Central memory CD8-positive, alpha-beta T cell (primary cell): ENCODE data around the gene EGFL8.
"Not testable (repeated sequence)": the region's sequence is repeated elsewhere in the genome, so short reads cannot be mapped to it uniquely, and the experiment has no call there.

Experiments
- ATAC-seq: fragments of 150-1000 bp; cut with Tn5 transposase; replicated peaks from 2 replicates; pipeline ENCODE4 v1.10.0; 2022; ENCODE audit warnings: mild to moderate bottlenecking, moderate FRiP score, moderate number of reproducible peaks; ENCODE audit not compliant: poor library complexity, severe bottlenecking; ENCODE audit errors: extremely low read depth
- DNase-seq, 2 donors: peaks; one replicate each; pipeline ENCODE4 v3.0.0; 2021; ENCODE audit warnings: low spot score in 2 of 2
- H3K27ac Mint-ChIP-seq: one replicate; pipeline ENCODE4 v1.8.0; 2022; ENCODE audit warnings: low read depth, mild to moderate bottlenecking, moderate library complexity, mixed read lengths
- H3K27me3 Mint-ChIP-seq: one replicate; pipeline ENCODE4 v1.8.0; 2022; ENCODE audit warnings: mixed read lengths
- H3K36me3 Mint-ChIP-seq: one replicate; pipeline ENCODE4 v1.8.0; 2022; ENCODE audit warnings: mild to moderate bottlenecking, moderate library complexity, mixed read lengths; ENCODE audit not compliant: insufficient read depth
- H3K4me1 Mint-ChIP-seq: one replicate; pipeline ENCODE4 v1.8.0; 2022; ENCODE audit warnings: mixed read lengths
- H3K4me3 Mint-ChIP-seq: one replicate; pipeline ENCODE4 v1.8.0; 2022; ENCODE audit warnings: mild to moderate bottlenecking, moderate library complexity, mixed read lengths
- H3K9me3 Mint-ChIP-seq: one replicate; pipeline ENCODE4 v1.8.0; 2022; ENCODE audit warnings: mixed read lengths

Gene EGFL8

DNA sequence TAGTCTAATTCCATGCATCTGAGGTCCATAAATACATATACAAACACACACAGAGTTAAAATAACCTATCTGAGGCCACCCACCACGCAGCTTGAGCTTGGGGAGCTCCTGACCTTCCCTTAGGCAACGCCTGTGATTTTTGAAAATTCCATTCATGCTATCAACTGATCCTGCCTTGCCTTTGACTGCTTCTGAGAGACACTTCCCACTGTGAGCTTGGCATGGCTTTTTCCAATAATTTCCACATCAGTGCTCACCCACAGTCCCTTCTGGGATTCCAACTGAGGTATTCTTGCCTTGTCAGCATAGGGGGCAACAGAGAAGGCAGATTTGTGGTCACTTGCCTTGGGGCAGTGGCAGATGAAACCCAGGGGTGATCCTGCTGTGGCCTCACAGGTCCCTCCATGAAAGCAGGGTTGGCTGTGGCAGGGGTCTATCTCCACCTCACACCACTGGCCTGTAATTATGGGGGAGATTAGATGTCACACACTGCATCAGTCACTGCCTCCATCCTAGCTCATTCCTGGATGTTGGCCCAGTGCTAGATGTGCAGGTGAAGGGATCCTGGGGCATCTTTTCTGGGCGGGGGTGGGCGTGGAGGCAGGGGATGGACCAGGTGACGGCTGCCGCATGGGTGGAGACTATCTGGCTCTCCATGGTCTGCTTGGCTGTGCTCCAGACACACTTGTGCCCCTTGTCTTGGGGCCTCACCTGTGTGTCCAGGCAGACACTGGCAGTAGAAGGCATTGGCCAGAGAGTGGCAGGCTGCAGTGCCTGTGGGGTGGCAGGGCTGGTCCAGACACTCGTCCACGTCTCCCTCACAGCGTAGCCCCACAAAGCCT, 39.3 kb downstream of the EGFL8 start:
- Mint-ChIP-seq H3K27me3 (no peaks in the 10 kb centered on the region), H3K4me1 (no peaks in the 10 kb centered on the region), H3K36me3 (no peaks in the 10 kb centered on the region), H3K9me3 (no peaks in the 10 kb centered on the region), H3K27ac (no peak overlapping the region), H3K4me3 (no peak overlapping the region)
- DNase-seq = no peak
- no peak for ATAC-seq

DNA sequence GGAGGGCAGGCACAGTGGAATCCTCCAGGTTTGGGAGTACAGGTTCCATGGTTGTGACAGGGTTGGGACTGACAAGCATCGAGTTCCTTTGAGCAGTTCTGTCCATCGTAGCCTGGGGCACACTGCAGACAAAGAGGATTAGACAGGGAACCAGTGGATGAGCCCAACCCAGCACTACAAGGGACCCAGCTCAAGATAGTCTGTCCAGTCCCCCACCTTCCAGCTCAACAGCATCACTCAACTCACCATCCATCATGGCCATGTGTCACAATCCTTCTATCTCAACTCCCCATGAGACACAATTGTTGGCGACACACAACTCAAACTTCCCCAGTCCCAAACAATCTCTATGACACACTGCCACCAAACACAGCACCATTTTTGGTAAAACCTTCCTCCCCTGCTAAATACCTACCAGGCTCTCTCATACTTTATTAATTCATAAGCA, 39.9 kb downstream of the EGFL8 start:
- DNase-seq = no peak
- Mint-ChIP-seq H3K4me1 (no peaks in the 10 kb centered on the region), H3K27ac (no peak overlapping the region), H3K4me3 (no peak overlapping the region), H3K27me3 (no peaks in the 10 kb centered on the region), H3K9me3 (no peaks in the 10 kb centered on the region), H3K36me3 (no peaks in the 10 kb centered on the region)
- ATAC-seq = no peak

DNA sequence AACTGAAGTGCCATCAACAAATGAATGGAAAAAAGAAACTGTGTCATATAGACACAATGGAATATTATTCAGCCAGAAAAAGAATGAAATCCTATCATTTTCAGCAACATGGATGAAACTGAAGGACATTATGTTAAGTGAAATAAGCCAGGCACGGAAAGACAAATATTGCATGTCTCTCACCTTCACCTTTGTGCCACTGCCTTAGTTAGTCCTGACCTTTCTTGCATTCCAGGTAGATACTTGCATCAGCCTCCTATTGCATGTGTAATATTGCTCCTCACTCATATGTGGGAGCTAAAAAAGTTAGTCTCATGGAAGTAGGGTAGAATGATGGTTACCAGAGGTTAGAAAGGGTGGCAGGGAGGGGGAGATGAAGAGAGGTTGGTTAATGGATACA, 44.6 kb downstream of the EGFL8 start:
- Mint-ChIP-seq H3K27me3 (no peaks in the 10 kb centered on the region), H3K4me1 (no peaks in the 10 kb centered on the region), H3K36me3 (peaks cover 2% of the 10 kb centered on the region), H3K27ac (no peak overlapping the region), H3K9me3 (no peaks in the 10 kb centered on the region), H3K4me3 (no peak overlapping the region)
- DNase-seq = no peak
- no peak for ATAC-seq

DNA sequence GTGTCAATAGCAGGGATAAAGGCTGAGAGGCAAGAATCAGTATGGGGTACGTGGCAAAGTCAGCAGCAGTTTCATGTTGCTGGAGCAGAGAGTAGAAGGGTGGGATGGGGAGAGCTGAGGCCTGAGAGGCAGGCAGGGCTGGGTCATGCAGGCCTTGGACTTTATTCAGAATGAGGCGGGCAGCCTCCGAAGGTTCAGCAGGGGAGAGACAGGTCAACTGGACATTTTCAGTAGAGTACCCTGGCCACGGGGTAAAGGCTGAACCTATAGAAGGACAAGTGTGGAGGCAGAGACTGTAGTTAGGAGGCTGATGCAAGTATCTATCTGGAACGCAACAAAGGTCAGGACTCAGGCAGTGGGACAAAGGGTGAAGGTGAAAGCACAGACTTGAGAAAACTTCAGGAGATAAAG, 45.8 kb downstream of the EGFL8 start:
- peaks cover 2% of the 10 kb centered on the region for H3K36me3 Mint-ChIP-seq
- H3K4me3 Mint-ChIP-seq = no peak overlapping the region

DNA sequence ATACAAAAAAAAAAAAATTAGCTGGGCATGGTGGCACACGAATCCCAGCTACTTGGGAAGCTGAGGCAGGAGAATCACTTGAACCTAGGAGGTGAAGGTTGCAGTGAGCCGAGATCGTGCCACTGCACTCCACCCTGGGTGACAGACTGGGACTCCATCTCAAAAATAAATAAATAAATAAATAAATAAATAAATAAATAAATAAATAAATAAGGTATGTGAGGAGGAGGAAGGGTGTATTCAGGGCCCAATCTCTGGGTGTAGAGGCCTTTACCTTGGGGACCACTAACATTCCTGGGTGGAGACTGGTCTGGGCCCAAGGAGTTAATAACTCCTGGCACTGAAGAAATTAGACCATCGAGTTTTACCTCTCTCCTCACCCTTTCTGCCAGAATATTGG, 47.0 kb downstream of the EGFL8 start:
- H3K27me3 Mint-ChIP-seq, H3K4me1 Mint-ChIP-seq, H3K9me3 Mint-ChIP-seq, DNase-seq, H3K36me3 Mint-ChIP-seq, H3K27ac Mint-ChIP-seq, ATAC-seq, H3K4me3 Mint-ChIP-seq: not testable (repeated sequence)

More for the DNA sequence above, 45.8 kb downstream of the EGFL8 start:
- ATAC-seq = no peak
- H3K27me3 Mint-ChIP-seq = no peaks in the 10 kb centered on the region
- no peaks in the 10 kb centered on the region for H3K4me1 Mint-ChIP-seq
- DNase-seq = no peak
- no peaks in the 10 kb centered on the region for H3K9me3 Mint-ChIP-seq
- H3K27ac Mint-ChIP-seq = no peak overlapping the region

DNA sequence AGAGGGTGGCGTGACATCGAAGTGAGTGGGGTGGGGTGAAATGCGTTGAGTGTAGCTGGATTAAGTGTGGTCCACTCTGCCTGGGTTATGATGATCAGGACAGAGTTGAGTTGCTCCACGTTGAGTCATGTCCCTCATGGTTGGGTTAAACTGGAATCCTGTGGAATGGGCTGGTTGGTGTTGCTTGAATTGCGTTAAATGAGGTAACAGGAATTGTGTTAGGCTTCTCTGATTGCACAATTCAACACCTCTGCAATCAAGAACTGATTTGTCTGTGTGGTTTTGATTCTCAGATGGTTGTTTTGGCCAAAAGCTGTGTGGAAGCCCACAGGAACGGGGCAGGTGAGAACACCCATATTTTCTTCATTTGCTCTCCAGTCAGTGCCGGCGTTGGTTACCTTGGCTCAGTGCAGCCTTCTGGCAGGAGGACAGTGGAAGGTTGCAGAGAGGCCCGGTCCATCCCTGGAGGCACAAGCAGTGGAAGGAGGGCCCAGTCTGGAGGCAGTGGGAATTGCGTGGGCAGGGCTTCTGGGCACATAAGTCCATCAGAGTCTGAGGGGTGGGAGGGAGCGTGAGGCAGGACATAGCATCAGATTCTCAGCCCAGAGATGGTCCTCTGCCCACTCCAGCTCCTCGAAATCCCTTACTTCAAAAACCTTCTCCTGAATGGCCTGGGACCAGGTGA, 47.8 kb downstream of the EGFL8 start:
- Mint-ChIP-seq H3K9me3 (no peaks in the 10 kb centered on the region), H3K4me1 (no peaks in the 10 kb centered on the region), H3K36me3 (peaks cover 2% of the 10 kb centered on the region), H3K27ac (no peak overlapping the region), H3K4me3 (no peak overlapping the region), H3K27me3 (no peaks in the 10 kb centered on the region)
- no peak for ATAC-seq
- no peak for DNase-seq

DNA sequence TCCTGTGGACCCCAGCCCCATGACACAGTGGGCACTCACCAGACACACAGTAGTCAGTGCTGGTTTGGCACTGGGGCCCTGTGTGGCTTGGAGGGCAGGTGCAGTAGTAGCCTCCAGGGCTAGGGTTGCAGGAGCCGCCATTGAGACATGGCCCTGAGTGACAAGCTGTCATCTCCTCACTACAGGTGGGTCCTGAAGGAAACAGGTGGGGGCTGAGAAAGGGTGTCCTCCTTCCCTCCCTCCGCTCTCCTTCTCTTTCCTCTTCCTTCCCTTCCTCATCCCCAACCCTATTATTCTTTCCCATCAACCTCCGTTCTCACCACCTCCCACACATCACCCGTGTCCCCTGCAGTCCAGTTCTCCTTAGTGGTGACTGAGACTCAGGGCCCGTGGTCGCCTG, 49.3 kb downstream of the EGFL8 start:
- H3K27ac Mint-ChIP-seq = no peak overlapping the region
- DNase-seq (no peak), ATAC-seq (no peak)
- H3K4me1 Mint-ChIP-seq = no peaks in the 10 kb centered on the region
- no peaks in the 10 kb centered on the region for H3K9me3 Mint-ChIP-seq
- no peaks in the 10 kb centered on the region for H3K27me3 Mint-ChIP-seq
- peaks cover 5% of the 10 kb centered on the region for H3K36me3 Mint-ChIP-seq
- H3K4me3 Mint-ChIP-seq = no peak overlapping the region

DNA sequence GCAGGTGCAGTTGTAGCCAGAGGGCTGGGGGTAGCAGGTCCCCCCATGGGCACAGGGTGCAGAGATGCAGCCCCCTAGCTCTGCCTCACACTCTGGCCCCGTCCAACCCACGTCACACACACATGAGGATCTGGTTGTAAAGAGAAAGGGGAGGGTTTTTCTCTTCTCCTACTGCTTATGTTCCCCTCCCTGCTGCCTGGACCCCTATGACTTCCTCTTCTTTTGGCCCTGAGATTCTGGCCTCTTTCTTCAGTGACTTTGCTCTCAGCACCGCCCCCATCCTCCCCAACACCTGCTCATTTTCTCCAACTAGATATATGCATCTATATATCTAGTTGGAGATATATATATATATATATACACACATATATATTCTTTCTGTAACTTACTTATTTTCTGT, 49.7 kb downstream of the EGFL8 start:
- ATAC-seq = no peak
- Mint-ChIP-seq H3K4me3 (no peak overlapping the region), H3K36me3 (peaks cover 5% of the 10 kb centered on the region), H3K4me1 (no peaks in the 10 kb centered on the region), H3K9me3 (no peaks in the 10 kb centered on the region), H3K27me3 (peaks cover 3% of the 10 kb centered on the region), H3K27ac (no peak overlapping the region)
- DNase-seq = no peak

DNA sequence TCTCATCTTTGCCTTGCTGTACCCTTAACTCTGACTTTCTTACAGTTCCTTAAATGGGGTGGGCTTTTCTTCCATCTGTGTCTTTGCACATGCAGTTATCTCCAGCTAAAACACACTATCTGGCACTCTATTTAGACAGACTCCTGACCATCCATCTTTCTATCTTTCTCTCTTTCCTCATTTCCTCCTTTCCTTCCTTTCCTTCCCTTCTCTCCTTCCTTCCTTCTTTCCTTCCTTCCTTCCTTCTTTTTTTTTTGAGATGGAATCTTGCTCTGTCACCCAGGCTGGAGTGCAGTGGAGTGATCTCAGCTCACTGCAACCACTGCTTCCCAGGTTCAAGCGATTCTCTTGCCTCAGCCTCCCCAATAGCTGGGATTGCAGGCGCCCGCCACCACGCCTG, 51.2 kb downstream of the EGFL8 start:
- Mint-ChIP-seq H3K4me1 (no peaks in the 10 kb centered on the region), H3K36me3 (peaks cover 5% of the 10 kb centered on the region), H3K9me3 (no peaks in the 10 kb centered on the region), H3K4me3 (no peak overlapping the region), H3K27me3 (peaks cover 10% of the 10 kb centered on the region), H3K27ac (no peak overlapping the region)
- DNase-seq (no peak), ATAC-seq (no peak)

DNA sequence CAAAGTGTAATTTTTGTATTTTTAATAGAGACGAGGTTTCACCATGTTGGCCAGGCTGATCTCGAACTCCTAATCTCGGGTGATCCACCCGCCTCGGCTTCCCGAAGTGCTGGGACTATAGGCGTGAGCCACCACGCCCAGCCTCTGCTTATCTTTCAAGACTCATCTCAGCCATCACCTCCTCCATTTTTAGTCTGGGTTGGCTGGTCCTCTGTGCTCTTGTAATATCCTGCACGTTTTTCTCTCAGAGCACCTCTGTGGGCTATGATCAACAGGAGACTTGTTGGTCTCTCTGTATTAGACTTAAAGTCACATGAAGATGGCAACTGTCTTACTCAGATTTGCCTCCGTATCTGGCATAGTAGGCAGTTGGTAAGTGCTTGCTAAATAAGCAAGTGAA, 51.9 kb downstream of the EGFL8 start:
- DNase-seq (no peak), ATAC-seq (no peak)
- H3K36me3 Mint-ChIP-seq = peaks cover 2% of the 10 kb centered on the region
- peaks cover 10% of the 10 kb centered on the region for H3K27me3 Mint-ChIP-seq
- H3K4me1 Mint-ChIP-seq = no peaks in the 10 kb centered on the region
- H3K4me3 Mint-ChIP-seq = no peak overlapping the region
- H3K9me3 Mint-ChIP-seq = no peaks in the 10 kb centered on the region
- H3K27ac Mint-ChIP-seq = no peak overlapping the region

DNA sequence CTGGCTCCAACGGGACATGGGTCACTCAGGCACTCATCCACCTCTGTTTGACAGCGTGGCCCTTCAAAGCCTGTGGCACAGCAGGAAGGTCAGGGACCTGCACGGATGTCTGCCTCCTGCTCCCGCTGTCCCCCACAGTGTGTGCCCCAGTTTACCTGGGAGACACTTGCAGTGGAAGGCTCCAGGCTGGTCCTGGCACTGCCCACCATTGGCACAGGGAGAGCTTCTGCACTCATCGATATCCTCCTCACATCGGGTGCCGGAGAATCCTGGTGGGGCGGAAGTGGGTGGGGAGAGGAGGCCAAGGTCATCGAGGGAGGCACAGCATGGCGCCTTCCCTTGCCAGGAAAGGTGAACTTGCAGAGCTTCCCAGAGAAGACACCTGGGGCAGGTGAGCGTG, 52.6 kb downstream of the EGFL8 start:
- H3K27me3 Mint-ChIP-seq = peaks cover 10% of the 10 kb centered on the region
- H3K4me1 Mint-ChIP-seq = no peaks in the 10 kb centered on the region
- peak overlapping the region; percentile 29 for H3K27ac Mint-ChIP-seq
- H3K4me3 Mint-ChIP-seq = no peak overlapping the region
- peaks cover 2% of the 10 kb centered on the region for H3K36me3 Mint-ChIP-seq
- ATAC-seq (no peak), DNase-seq (no peak)
- no peaks in the 10 kb centered on the region for H3K9me3 Mint-ChIP-seq
